ENCODE results near the gene PADI6. TPM values are rescaled to one million over a fixed set of nuclear protein-coding genes. Genes with fewer than 3 reads are reported as not detected.
A peak's percentile ranks its signal among the peaks of the same experiment; 100 is the strongest.
"Not testable (repeated sequence)": the region's sequence is repeated elsewhere in the genome, so short reads cannot be mapped to it uniquely, and the experiment has no call there.

Gene PADI6
- polyA plus RNA-seq, 4 donors = not detected

- DNase-seq (ENCODE audit: low read depth in 4 of 4, low spot score in 3 of 4) = no peak
Observed at GRCh38 chr1:17403081-17403480, 31.1 kb downstream of the PADI6 start.

GRCh38 chr1:17404034-17404684, 32.2 kb downstream of the PADI6 start:
- DNase-seq (ENCODE audit: low read depth in 4 of 4, low spot score in 3 of 4) = no peak

GRCh38 chr1:17404820-17405219, 32.8 kb downstream of the PADI6 start:
- no peak for DNase-seq (ENCODE audit: low read depth in 4 of 4, low spot score in 3 of 4)

- peak in 3 of 4 donors; percentile 27 to 45 (median 33) for DNase-seq (ENCODE audit: low read depth in 4 of 4, low spot score in 3 of 4)
Observed at GRCh38 chr1:17405898-17406759, 34.1 kb downstream of the PADI6 start.

- not testable (repeated sequence) for DNase-seq (ENCODE audit: low read depth in 4 of 4, low spot score in 3 of 4)
Observed at GRCh38 chr1:17406760-17407475, 34.9 kb downstream of the PADI6 start.

GRCh38 chr1:17407786-17408514, 36.0 kb downstream of the PADI6 start:
- not testable (repeated sequence) for DNase-seq (ENCODE audit: low read depth in 4 of 4, low spot score in 3 of 4)

GRCh38 chr1:17409391-17409811, 37.4 kb downstream of the PADI6 start:
- no peak for DNase-seq (ENCODE audit: low read depth in 4 of 4, low spot score in 3 of 4)

- no peak for DNase-seq (ENCODE audit: low read depth in 4 of 4, low spot score in 3 of 4)
Observed at GRCh38 chr1:17412093-17412870, 40.3 kb downstream of the PADI6 start.

GRCh38 chr1:17414022-17414421, 42.0 kb downstream of the PADI6 start:
- no peak for DNase-seq (ENCODE audit: low read depth in 4 of 4, low spot score in 3 of 4)

GRCh38 chr1:17416389-17416788, 44.4 kb downstream of the PADI6 start:
- no peak for DNase-seq (ENCODE audit: low read depth in 4 of 4, low spot score in 3 of 4)

GRCh38 chr1:17419626-17420328, 47.8 kb downstream of the PADI6 start:
- DNase-seq (ENCODE audit: low read depth in 4 of 4, low spot score in 3 of 4) = no peak

- DNase-seq (ENCODE audit: low read depth in 4 of 4, low spot score in 3 of 4) = no peak
Observed at GRCh38 chr1:17420391-17420918, 48.5 kb downstream of the PADI6 start.

- no peak for DNase-seq (ENCODE audit: low read depth in 4 of 4, low spot score in 3 of 4)
Observed at GRCh38 chr1:17422461-17422860, 50.5 kb downstream of the PADI6 start.

GRCh38 chr1:17423781-17424245, 51.8 kb downstream of the PADI6 start:
- DNase-seq (ENCODE audit: low read depth in 4 of 4, low spot score in 3 of 4) = no peak

- DNase-seq (ENCODE audit: low read depth in 4 of 4, low spot score in 3 of 4) = no peak
Observed at GRCh38 chr1:17425806-17426600, 54.0 kb downstream of the PADI6 start.

- no peak for DNase-seq (ENCODE audit: low read depth in 4 of 4, low spot score in 3 of 4)
Observed at GRCh38 chr1:17427696-17428660, 56.0 kb downstream of the PADI6 start.

GRCh38 chr1:17429183-17429582, 57.2 kb downstream of the PADI6 start:
- no peak for DNase-seq (ENCODE audit: low read depth in 4 of 4, low spot score in 3 of 4)

Data from right renal pelvis (tissue), 4 donors.